Measurements from ENCODE around the gene MORF4L1. TPM values are rescaled to one million over a fixed set of nuclear protein-coding genes. Genes with fewer than 3 reads are reported as not detected.
A peak's percentile ranks its signal among the peaks of the same experiment; 100 is the strongest.

The MORF4L1 gene
- total and polyA plus RNA-seq, 3 donors from 2014 or later = 413 to 1,132 (median 414) TPM

DNA sequence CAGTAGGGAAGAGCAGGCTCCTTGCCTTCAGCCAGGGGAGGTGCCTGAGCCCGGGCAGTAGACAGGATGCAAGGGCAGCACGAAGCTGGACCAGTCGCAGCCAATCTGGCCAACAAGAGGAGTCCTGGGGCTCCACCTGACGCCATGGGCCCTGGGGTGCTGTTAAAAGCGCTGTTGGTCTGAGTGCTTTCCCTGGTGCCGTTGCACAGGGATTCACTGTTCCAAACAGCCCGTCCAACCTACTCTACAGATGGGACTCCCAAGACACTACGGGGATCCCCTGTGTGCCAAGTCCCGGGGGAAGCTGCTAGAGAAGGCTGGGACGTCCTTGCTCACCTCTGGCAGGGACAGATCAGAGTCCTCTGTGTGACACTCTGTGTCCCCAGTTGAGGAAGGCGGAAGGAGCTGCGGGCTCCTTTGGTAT lies 71.5 kb downstream of the MORF4L1 start:
- Histone ChIP-seq H3K4me3 (peak overlapping the region; percentile 45 to 67), H3K36me3 (ENCODE audit: low read depth, missing control alignments) (no peaks in the 10 kb centered on the region), H3K4me1 (no peaks in the 10 kb centered on the region), H3K9me3 (no peaks in the 10 kb centered on the region), H3K27me3 (no peaks in the 10 kb centered on the region), H3K27ac (peak overlapping the region; percentile 33 to 68)
- WGBS, 2 donors = 35 to 41% methylated on average over 9 to 12 of the region's 12 CpGs
- no peak for DNase-seq
- TF ChIP-seq, protein P1, sequence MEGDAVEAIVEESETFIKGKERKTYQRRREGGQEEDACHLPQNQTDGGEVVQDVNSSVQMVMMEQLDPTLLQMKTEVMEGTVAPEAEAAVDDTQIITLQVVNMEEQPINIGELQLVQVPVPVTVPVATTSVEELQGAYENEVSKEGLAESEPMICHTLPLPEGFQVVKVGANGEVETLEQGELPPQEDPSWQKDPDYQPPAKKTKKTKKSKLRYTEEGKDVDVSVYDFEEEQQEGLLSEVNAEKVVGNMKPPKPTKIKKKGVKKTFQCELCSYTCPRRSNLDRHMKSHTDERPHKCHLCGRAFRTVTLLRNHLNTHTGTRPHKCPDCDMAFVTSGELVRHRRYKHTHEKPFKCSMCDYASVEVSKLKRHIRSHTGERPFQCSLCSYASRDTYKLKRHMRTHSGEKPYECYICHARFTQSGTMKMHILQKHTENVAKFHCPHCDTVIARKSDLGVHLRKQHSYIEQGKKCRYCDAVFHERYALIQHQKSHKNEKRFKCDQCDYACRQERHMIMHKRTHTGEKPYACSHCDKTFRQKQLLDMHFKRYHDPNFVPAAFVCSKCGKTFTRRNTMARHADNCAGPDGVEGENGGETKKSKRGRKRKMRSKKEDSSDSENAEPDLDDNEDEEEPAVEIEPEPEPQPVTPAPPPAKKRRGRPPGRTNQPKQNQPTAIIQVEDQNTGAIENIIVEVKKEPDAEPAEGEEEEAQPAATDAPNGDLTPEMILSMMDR (IDR thresholded peaks at IDR 0.05) = no peak
- TF ChIP-seq POLR2A (IDR thresholded peaks at IDR 0.05) = no peak
- intact Hi-C loops (cut with DNase I; ENCODE audit: low total_unique reads) = no loop called here

DNA sequence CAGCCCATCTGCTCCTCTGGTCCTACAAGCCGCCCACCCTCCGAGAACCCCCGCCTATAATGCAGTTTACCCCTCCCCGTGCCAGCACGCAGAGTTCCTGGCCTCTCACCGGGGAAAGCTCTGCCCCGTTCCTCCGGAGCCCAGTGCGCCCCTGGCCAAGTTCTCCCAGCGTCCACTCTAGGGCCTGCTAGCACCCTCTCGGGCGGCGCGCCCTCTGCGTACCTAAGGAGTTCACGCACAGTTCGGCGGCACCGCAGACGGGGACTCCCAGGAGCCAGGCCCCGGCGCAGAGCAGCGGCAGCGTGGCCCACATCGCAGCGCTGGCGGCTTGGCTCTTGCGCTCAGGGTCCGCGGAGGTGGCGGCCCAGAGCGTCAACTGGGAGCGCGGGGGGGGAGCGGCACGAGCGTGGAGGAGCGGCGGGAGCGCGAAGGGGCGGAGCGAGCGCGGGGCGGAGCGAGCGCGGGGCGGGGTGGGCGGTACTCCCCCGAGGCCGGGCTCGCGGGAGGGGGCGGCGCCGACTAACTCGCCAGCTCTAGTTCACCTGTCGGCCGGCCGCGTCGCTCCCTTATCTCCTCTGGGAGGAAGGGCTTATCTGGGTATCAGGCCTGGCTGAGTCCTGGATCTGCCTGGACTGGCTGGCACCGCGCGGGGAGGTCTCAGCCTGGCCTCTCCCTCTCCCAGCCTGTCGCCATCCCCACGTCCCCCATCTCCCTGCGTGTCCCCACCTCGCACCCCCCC lies 72.1 kb downstream of the MORF4L1 start, which contains the start of gene CTSH:
CTSH (minus strand) TSS at position 378 of the 739 bp plus-strand sequence; CDS start at position 313, 65 bp downstream.
- peak within 1 kb of the TSS; percentile 33 to 68 for H3K27ac ChIP-seq
- TF ChIP-seq, protein P1 (IDR thresholded peaks at IDR 0.05) = no peak
- TF ChIP-seq POLR2A (IDR thresholded peaks at IDR 0.05) = no peak
- intact Hi-C loops (cut with DNase I; ENCODE audit: low total_unique reads) = no loop called here
- H3K36me3 ChIP-seq (ENCODE audit: low read depth, missing control alignments) = no peaks in the 10 kb centered on the region
- 2 to 8% methylated on average over 8 to 33 of the region's 71 CpGs for WGBS, 2 donors
- H3K4me3 ChIP-seq = peak within 1 kb of the TSS; percentile 45 to 67
- H3K27me3 ChIP-seq = no peaks in the 10 kb centered on the region
- H3K4me1 ChIP-seq = no peaks in the 10 kb centered on the region
- H3K9me3 ChIP-seq = no peaks in the 10 kb centered on the region
- DNase-seq = peak; percentile 82

- no peak overlapping the region for H3K27ac ChIP-seq
- DNase-seq = no peak
- no peaks in the 10 kb centered on the region for H3K36me3 ChIP-seq (ENCODE audit: low read depth, missing control alignments)
- 74 to 97% methylated on average over 5 of the region's 5 CpGs for WGBS, 2 donors
- TF ChIP-seq, protein P1 (IDR thresholded peaks at IDR 0.05) = no peak
- no peak for TF ChIP-seq POLR2A (IDR thresholded peaks at IDR 0.05)
- H3K9me3 ChIP-seq = no peaks in the 10 kb centered on the region
- no peak overlapping the region for H3K4me3 ChIP-seq
- H3K4me1 ChIP-seq = peaks cover 4% of the 10 kb centered on the region
- no peaks in the 10 kb centered on the region for H3K27me3 ChIP-seq
- intact Hi-C loops (cut with DNase I; ENCODE audit: low total_unique reads) = no loop called here
These were observed 73.8 kb downstream of the MORF4L1 start for GRCh38 chr15:78946493-78946892.

DNA sequence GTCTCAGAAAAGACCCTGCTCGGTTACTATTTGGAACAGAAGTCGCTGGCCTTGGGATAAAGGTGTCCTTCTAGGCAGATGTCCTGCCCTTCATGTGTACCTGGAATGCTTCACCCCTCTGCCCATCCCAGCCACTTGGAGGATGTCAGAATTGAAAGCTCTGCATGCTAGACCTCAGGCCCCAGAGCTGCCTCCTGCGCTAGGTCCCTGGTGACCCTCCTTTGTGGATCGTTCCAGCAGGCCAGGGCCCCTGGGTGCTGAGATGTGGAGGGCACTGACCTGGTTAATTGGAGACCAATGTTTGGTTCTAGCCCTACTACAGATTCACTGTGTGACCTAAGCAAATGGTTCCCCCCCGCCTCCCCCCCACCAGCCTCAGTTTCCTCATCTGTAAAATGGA lies 74.8 kb downstream of the MORF4L1 start:
- DNase-seq = no peak
- Histone ChIP-seq H3K36me3 (ENCODE audit: low read depth, missing control alignments) (no peaks in the 10 kb centered on the region), H3K4me1 (peaks cover 4% of the 10 kb centered on the region), H3K4me3 (no peak overlapping the region), H3K9me3 (no peaks in the 10 kb centered on the region), H3K27me3 (no peaks in the 10 kb centered on the region), H3K27ac (no peak overlapping the region)
- intact Hi-C loops (cut with DNase I; ENCODE audit: low total_unique reads) = no loop called here
- TF ChIP-seq POLR2A (IDR thresholded peaks at IDR 0.05) = no peak
- TF ChIP-seq, protein P1 (IDR thresholded peaks at IDR 0.05) = no peak
- 97 to 100% methylated on average over 2 to 5 of the region's 5 CpGs for WGBS, 2 donors

Small RNA genes lying within 50 kb of the gene (small RNA-seq; reads per million reads assigned to genes)
- 0 reads per million in 2 donors for gene RNU6-415P

Other genes starting within 250 kb of the MORF4L1 start
- gene CHRNB4, start 231.7 kb upstream of the MORF4L1 start, total RNA-seq = 1 to 10 TPM; 7.4 to 8.0 TPM
- gene CHRNB4, start 231.7 kb upstream of the MORF4L1 start, polyA plus RNA-seq (ENCODE audit: insufficient read depth, low read depth, low replicate concordance) = 13.1 TPM
- gene ADAMTS7, start 61.4 kb upstream of the MORF4L1 start, total RNA-seq = 10 to 100 TPM; 11.6 to 11.9 TPM
- 5.7 TPM for gene ADAMTS7, start 61.4 kb upstream of the MORF4L1 start, polyA plus RNA-seq (ENCODE audit: insufficient read depth, low read depth, low replicate concordance)
- gene CTSH, start 72.2 kb downstream of the MORF4L1 start, total RNA-seq = 10 to 100 TPM; 44.3 to 45.6 TPM
- gene CTSH, start 72.2 kb downstream of the MORF4L1 start, polyA plus RNA-seq (ENCODE audit: insufficient read depth, low read depth, low replicate concordance) = 152 TPM
- gene RASGRF1, start 217.9 kb downstream of the MORF4L1 start, total RNA-seq = 1 to 10 TPM; 2.6 to 3.1 TPM
- gene RASGRF1, start 217.9 kb downstream of the MORF4L1 start, polyA plus RNA-seq (ENCODE audit: insufficient read depth, low read depth, low replicate concordance) = 3.3 TPM